OCI-LY7 (cell line): ENCODE results near the gene AGK.

Experiments
- CTCF ChIP-seq: fragments of 200-600 bp; sonication (generic); conservative IDR thresholded peaks from 2 replicates; pipeline ENCODE4 v1.5.1; 2014; ENCODE audit warnings: mild to moderate bottlenecking, antibody characterized with exemption, low read length, moderate library complexity, mixed read lengths
- EZH2phosphoT487 ChIP-seq: fragments of 200-600 bp; sonication (generic); IDR thresholded peaks from 2 replicates; pipeline ENCODE4 v1.6.1; 2018; ENCODE audit warnings: low read depth, borderline replicate concordance, mild to moderate bottlenecking, mixed run types, antibody characterized with exemption, low read length, moderate library complexity, mixed read lengths

DNA sequence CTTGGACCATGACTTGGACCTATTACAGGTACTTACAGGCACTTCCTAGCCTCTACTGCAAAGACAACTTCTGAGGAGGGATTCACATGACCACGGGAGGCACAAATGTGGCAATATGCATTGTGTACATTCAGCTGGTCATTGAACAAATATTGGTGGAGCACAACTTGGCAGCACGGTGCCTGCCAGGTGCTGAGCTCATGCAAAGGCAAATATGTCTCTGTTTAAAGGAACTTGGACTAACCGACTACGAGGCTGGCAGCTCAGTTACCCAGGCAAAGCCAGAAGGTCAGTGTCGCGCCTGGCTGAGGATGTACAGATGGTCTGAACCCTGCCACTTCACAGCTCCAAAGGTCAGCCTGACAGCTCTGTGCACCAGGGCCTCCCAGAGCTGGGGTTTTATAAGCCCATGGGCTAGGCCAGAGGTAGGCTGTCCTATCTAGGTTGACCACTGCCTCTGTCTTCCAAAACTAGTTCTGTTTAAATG, 144.6 kb downstream of the AGK start:
- TF ChIP-seq CTCF (no peak), EZH2phosphoT487 (no peak)
